Measurements from ENCODE around the gene HHATL.

DNA sequence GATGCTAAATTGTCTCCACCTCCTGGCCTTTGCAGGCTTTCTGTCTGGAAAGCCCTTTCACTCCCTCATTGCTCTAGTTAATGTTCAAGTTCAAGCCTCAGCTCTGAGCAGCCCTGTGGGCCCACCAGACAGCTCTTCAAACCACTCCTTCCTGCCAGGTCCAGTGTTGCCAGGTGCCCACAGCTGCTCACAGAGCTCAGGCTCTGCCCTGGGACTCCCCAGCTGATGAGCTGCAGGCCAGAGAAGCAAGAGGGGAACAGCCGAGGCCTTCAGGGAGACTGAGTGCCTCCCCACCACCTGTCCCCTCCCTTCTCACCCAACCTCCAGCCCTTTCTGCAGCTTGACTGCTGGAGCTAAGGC, 50.4 kb downstream of the HHATL start:
- TF ChIP-seq, protein P1, sequence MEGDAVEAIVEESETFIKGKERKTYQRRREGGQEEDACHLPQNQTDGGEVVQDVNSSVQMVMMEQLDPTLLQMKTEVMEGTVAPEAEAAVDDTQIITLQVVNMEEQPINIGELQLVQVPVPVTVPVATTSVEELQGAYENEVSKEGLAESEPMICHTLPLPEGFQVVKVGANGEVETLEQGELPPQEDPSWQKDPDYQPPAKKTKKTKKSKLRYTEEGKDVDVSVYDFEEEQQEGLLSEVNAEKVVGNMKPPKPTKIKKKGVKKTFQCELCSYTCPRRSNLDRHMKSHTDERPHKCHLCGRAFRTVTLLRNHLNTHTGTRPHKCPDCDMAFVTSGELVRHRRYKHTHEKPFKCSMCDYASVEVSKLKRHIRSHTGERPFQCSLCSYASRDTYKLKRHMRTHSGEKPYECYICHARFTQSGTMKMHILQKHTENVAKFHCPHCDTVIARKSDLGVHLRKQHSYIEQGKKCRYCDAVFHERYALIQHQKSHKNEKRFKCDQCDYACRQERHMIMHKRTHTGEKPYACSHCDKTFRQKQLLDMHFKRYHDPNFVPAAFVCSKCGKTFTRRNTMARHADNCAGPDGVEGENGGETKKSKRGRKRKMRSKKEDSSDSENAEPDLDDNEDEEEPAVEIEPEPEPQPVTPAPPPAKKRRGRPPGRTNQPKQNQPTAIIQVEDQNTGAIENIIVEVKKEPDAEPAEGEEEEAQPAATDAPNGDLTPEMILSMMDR (IDR thresholded peaks at IDR 0.05; ENCODE audit: low read length): no peak
- TF ChIP-seq EZH2 (IDR thresholded peaks at IDR 0.05; ENCODE audit: borderline replicate concordance, low read length): no peak
